OCI-LY1 (cell line): ENCODE results near the gene BTNL2.

ENCODE experiments used
- H2AFZ ChIP-seq: fragments of 200-600 bp; sonication (generic), shearing (Covaris generic); 2 replicates; pipeline ENCODE4 v1.6.0; 2014; ENCODE audit warnings: antibody characterized with exemption, mild to moderate bottlenecking, low read length
- H3F3A ChIP-seq: fragments of 200-600 bp; sonication (generic), shearing (Covaris generic); 2 replicates; pipeline ENCODE4 v1.6.0; 2014; ENCODE audit warnings: mild to moderate bottlenecking, antibody characterized with exemption, low read length, moderate library complexity; ENCODE audit not compliant: insufficient read depth
- H3K27ac ChIP-seq: fragments of 200-600 bp; sonication (generic); 2 replicates; pipeline ENCODE4 v1.5.1; 2014; ENCODE audit warnings: low read length, mixed run types, mild to moderate bottlenecking, low read depth; ENCODE audit not compliant: poor library complexity, severe bottlenecking
- H3K27me3 ChIP-seq: fragments of 200-600 bp; sonication (generic); 2 replicates; pipeline ENCODE4 v1.6.0; 2014; ENCODE audit warnings: antibody characterized with exemption, mild to moderate bottlenecking, low read length, moderate library complexity; ENCODE audit not compliant: insufficient read depth
- H3K36me3 ChIP-seq: fragments of 200-600 bp; sonication (generic); 2 replicates; pipeline ENCODE4 v1.6.1; 2014; ENCODE audit warnings: mild to moderate bottlenecking, antibody characterized with exemption, low read length, moderate library complexity, mixed read lengths; ENCODE audit not compliant: insufficient read depth
- H3K4me1 ChIP-seq: fragments of 200-600 bp; sonication (generic); 2 replicates; pipeline ENCODE4 v1.5.1; 2014; ENCODE audit warnings: mild to moderate bottlenecking, low read length, moderate library complexity; ENCODE audit not compliant: insufficient read depth, severe bottlenecking
- H3K4me2 ChIP-seq: fragments of 200-600 bp; sonication (generic), shearing (Covaris generic); 2 replicates; pipeline ENCODE4 v1.6.1; 2014; ENCODE audit warnings: low read length
- H3K4me3 ChIP-seq: fragments of 200-600 bp; sonication (generic); 2 replicates; pipeline ENCODE4 v1.5.1; 2014; ENCODE audit warnings: low read length, low read depth, mild to moderate bottlenecking, mixed read lengths; ENCODE audit not compliant: poor library complexity, severe bottlenecking
- H3K79me2 ChIP-seq: fragments of 200-600 bp; shearing (Covaris generic); 2 replicates; pipeline ENCODE4 v1.6.1; 2016; ENCODE audit warnings: mixed run types, low read length, mixed read lengths; ENCODE audit not compliant: insufficient read depth
- H3K9ac ChIP-seq: fragments of 200-600 bp; sonication (generic), shearing (Covaris generic); 2 replicates; pipeline ENCODE4 v1.6.1; 2014; ENCODE audit warnings: mild to moderate bottlenecking, low read length, mixed read lengths
- H3K9me2 ChIP-seq: fragments of 200-600 bp; sonication (generic), shearing (Covaris generic); 2 replicates; pipeline ENCODE4 v1.6.1; 2014; ENCODE audit warnings: low read depth, mild to moderate bottlenecking, low read length, mixed read lengths
- H3K9me3 ChIP-seq: fragments of 200-600 bp; shearing (Covaris generic); 2 replicates; pipeline ENCODE4 v1.6.1; 2014; ENCODE audit warnings: low read length, mixed read lengths
- H4K20me1 ChIP-seq: fragments of 200-600 bp; sonication (generic), shearing (Covaris generic); 2 replicates; pipeline ENCODE4 v1.6.0; 2016; ENCODE audit warnings: mild to moderate bottlenecking, low read length; ENCODE audit not compliant: insufficient read depth
- CTCF ChIP-seq: fragments of 200-600 bp; sonication (generic), shearing (Covaris generic); IDR thresholded peaks from 2 replicates; pipeline ENCODE4 v1.5.1; 2017; ENCODE audit warnings: mild to moderate bottlenecking, antibody characterized with exemption, low read length, moderate library complexity, mixed read lengths
- EZH2 ChIP-seq: fragments of 200-600 bp; sonication (generic), shearing (Covaris generic); IDR thresholded peaks from 2 replicates; pipeline ENCODE4 v1.8.0; 2017; ENCODE audit warnings: borderline replicate concordance, mixed run types, mild to moderate bottlenecking, antibody characterized with exemption, low read length, moderate library complexity, mixed read lengths

Gene BTNL2

GRCh38 chr6:32397252-32397920 lies 9.6 kb downstream of the BTNL2 start:
- H3K4me3 ChIP-seq, result no peak overlapping the region
- H3K27ac ChIP-seq, result no peak overlapping the region
- H3K4me2 ChIP-seq, result no peak overlapping the region

GRCh38 chr6:32396028-32396427 lies 11.0 kb downstream of the BTNL2 start:
- no peaks in the 10 kb centered on the region for H3K9me3 ChIP-seq
- no peak for TF ChIP-seq EZH2
- H3K4me2 ChIP-seq, result no peak overlapping the region
- H2AFZ ChIP-seq, result no peak overlapping the region
- H3K4me1 ChIP-seq, result no peaks in the 10 kb centered on the region
- no peaks in the 10 kb centered on the region for H3K36me3 ChIP-seq
- no peaks in the 10 kb centered on the region for H3K79me2 ChIP-seq
- H3K9ac ChIP-seq, result no peak overlapping the region
- H3K9me2 ChIP-seq, result no peaks in the 10 kb centered on the region
- H3K27ac ChIP-seq, result no peak overlapping the region
- no peaks in the 10 kb centered on the region for H4K20me1 ChIP-seq
- no peak overlapping the region for H3K4me3 ChIP-seq
- no peaks in the 10 kb centered on the region for H3K27me3 ChIP-seq
- H3F3A ChIP-seq, result no peaks in the 10 kb centered on the region

More at GRCh38 chr6:32397252-32397920, 9.6 kb downstream of the BTNL2 start:
- no peaks in the 10 kb centered on the region for H4K20me1 ChIP-seq
- H3K27me3 ChIP-seq, result no peaks in the 10 kb centered on the region
- no peaks in the 10 kb centered on the region for H3K36me3 ChIP-seq
- no peaks in the 10 kb centered on the region for H3K9me3 ChIP-seq
- no peak overlapping the region for H2AFZ ChIP-seq
- H3K79me2 ChIP-seq, result no peaks in the 10 kb centered on the region
- H3K9me2 ChIP-seq, result no peaks in the 10 kb centered on the region
- no peak overlapping the region for H3K9ac ChIP-seq
- H3K4me1 ChIP-seq, result no peaks in the 10 kb centered on the region
- no peaks in the 10 kb centered on the region for H3F3A ChIP-seq
- TF ChIP-seq CTCF (no peak), EZH2 (no peak)

- H3K36me3 ChIP-seq, result no peaks in the 10 kb centered on the region
- H3K4me1 ChIP-seq, result no peaks in the 10 kb centered on the region
- TF ChIP-seq EZH2 (no peak), CTCF (no peak)
- no peak overlapping the region for H3K4me2 ChIP-seq
- no peak overlapping the region for H3K27ac ChIP-seq
- no peak overlapping the region for H3K4me3 ChIP-seq
- H3K79me2 ChIP-seq, result no peaks in the 10 kb centered on the region
- no peak overlapping the region for H3K9ac ChIP-seq
- no peaks in the 10 kb centered on the region for H3F3A ChIP-seq
- no peaks in the 10 kb centered on the region for H3K9me2 ChIP-seq
- no peak overlapping the region for H2AFZ ChIP-seq
- no peaks in the 10 kb centered on the region for H3K9me3 ChIP-seq
- no peaks in the 10 kb centered on the region for H4K20me1 ChIP-seq
- H3K27me3 ChIP-seq, result no peaks in the 10 kb centered on the region; the same call in 1 of the 2 replicates
Measured at GRCh38 chr6:32393665-32394420, 13.1 kb downstream of the BTNL2 start.
